Motor neuron (in vitro differentiated cells): ENCODE measurements around the gene CCDC136. TPM values are rescaled to one million over a fixed set of nuclear protein-coding genes. Genes with fewer than 3 reads are reported as not detected.

Experiments used
- ATAC-seq, 8 experiments: fragments of 200-7000 bp; cut with Tn5 transposase; replicated peaks in 6 of 8; 2 replicates each; pipeline ENCODE4 v1.8.0; 2021; ENCODE audit warnings: mild to moderate bottlenecking in 8 of 8, moderate library complexity in 8 of 8
- H3K27ac ChIP-seq, 2 donors: fragments of 250-450 bp; sonication (Bioruptor Pico); 2 replicates each; pipeline ENCODE4 v1.9.0; 2021; ENCODE audit warnings: antibody characterized with exemption in 2 of 2, mild to moderate bottlenecking in 2 of 2, moderate library complexity in 1 of 2
- H3K4me1 ChIP-seq, 2 donors: fragments of 250-450 bp; sonication (Bioruptor Pico); replicated peaks in 1 of 2; 2 replicates each; pipeline ENCODE4 v1.6.1; 2021; ENCODE audit warnings: antibody characterized with exemption in 2 of 2, mild to moderate bottlenecking in 2 of 2, moderate library complexity in 1 of 2
- H3K4me3 ChIP-seq, 5 donors: fragments of 250-450 bp; sonication (Bioruptor Pico); 2 replicates each; pipeline ENCODE4 v1.9.0; 2021; ENCODE audit warnings: antibody characterized with exemption in 5 of 5, mild to moderate bottlenecking in 5 of 5, moderate library complexity in 4 of 5
- WGBS, 10 experiments: fragments of 450-650 bp; shearing (Covaris generic); methylation state at CpG; one replicate each; pipeline ENCODE4 v1.0.0; 2022; 5-methylcytosine and 5-hydroxymethylcytosine counted together
- in situ Hi-C, 9 experiments: fragments of 400-800 bp; cut with MboI; loops; one replicate each; pipeline ENCODE4 v1.15.0; 2021; ENCODE audit warnings: low sequenced_read_pairs in 9 of 9, low pct_unique_long_range_greater_than_20kb in 2 of 9; ENCODE audit not compliant: unreplicated experiment in 9 of 9
- total RNA-seq, 8 experiments: library from RNA; unstranded; fragments of 300-600 nt; gene quantifications; 2 replicates each; pipeline versions ENCODE4 v1.2.3 to v1.2.4, GENCODE V29; 2022

The CCDC136 gene
- total RNA-seq, 8 experiments from 2014 or later: 3.7 to 99.4 (median 23.1) TPM

DNA sequence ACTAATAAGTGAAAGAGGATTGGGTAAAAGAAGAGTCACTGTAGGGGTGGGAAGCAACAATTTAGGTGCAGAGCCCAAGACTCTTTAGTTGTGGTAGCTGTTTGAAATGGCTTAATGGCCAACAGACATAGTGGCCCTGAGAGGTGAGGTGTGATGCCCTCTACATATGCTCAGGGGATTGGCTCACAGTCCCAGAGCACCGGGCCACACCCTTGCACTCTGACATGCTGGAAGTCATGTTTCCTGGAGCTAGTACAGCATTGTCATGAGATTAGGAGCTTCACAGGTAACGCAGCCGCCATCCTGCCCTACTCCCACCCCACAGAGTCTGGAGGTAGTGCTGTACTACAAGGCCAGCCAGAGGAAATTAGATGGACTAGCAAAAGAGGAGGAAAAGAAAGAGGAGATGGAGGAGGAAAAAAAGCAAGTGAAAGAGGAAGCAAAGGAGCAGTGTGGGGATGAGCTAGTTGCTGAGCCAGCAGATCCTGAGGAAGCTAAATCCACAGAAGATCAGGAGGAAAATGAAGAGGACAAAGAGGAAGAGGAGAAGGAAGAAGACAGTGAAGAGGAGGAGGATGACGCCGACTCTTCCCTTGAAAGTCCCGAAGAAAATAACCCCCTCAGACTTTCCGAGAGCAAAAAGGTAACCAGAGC, 23.6 kb downstream of the CCDC136 start:
- H3K27ac ChIP-seq: no peak overlapping the region
- in situ Hi-C loops: no loop called here
- 63 to 100% (median 96%) methylated on average over 2 to 7 of the region's 7 CpGs; no CpG with 5 or more reads in 1 of the 10 experiments for WGBS, 10 experiments
- ATAC-seq: peak in 1 of 8 experiments; percentile 50
- H3K4me1 ChIP-seq: no peaks in the 10 kb centered on the region
- H3K4me3 ChIP-seq: no peak overlapping the region

GRCh38 chr7:128818694-128819093, 26.9 kb downstream of the CCDC136 start:
- in situ Hi-C loops: no loop called here
- Histone ChIP-seq H3K4me3 (no peak overlapping the region), H3K27ac (no peak overlapping the region), H3K4me1 (no peaks in the 10 kb centered on the region)
- no peak for ATAC-seq
- 60 to 100% (median 91%) methylated on average over 1 to 3 of the region's 3 CpGs; no CpG with 5 or more reads in 2 of the 10 experiments for WGBS, 10 experiments

GRCh38 chr7:128821724-128822123, 30.0 kb downstream of the CCDC136 start:
- H3K4me1 ChIP-seq: no peaks in the 10 kb centered on the region
- WGBS, 10 experiments: 33 to 100% (median 90%) methylated on average over 1 to 2 of the region's 4 CpGs; no CpG with 5 or more reads in 5 of the 10 experiments
- ATAC-seq: no peak
- in situ Hi-C loops: no loop called here
- H3K27ac ChIP-seq: no peak overlapping the region
- H3K4me3 ChIP-seq: no peak overlapping the region

DNA sequence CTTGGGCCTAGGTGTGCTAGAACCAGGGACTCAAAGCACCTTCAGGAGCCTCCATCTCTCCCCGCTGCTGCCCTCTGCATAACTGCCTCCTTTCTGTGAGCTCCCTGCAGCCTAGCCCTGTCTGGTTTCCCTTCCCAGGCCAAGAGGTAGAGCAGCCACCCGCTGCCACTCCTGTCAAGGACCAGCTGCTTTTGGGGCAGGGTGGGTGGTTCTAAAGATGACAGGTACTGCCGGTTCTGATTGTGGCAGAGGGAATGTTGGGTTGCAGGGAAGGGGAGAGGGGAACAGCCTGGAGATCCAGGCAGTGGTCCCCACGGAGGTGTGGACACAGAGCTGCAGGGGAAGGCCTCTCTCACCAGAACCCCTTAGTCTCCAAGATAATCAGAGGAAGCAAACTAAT, 34.7 kb downstream of the CCDC136 start:
- no peak for ATAC-seq
- H3K4me3 ChIP-seq: no peak overlapping the region
- in situ Hi-C loops: no loop called here
- WGBS, 10 experiments: 92 to 100% methylated on average over 2 of the region's 4 CpGs; no CpG with 5 or more reads in 8 of the 10 experiments
- peaks cover 24 to 27% of the 10 kb centered on the region in 2 donors for H3K4me1 ChIP-seq
- H3K27ac ChIP-seq: peak overlapping the region; percentile 59 to 65

DNA sequence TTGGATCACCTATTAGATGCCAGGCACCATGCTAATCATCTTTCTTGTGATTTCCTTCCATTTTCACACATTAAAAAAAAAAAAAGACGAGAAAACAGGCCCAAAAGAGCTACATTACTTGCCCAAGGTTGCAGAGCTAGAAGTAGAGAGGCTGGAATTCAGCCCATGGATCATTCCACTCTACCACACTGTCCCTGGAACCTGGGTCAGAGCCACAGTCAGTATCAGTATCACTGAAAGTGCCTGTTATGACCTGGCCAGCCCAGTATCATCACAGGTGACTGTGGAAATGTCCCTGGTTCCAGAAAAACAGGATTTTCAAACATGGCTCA, 35.1 kb downstream of the CCDC136 start:
- in situ Hi-C loops: no loop called here
- Histone ChIP-seq H3K4me1 (peaks cover 28% of the 10 kb centered on the region in 2 donors), H3K4me3 (no peak overlapping the region), H3K27ac (peak overlapping the region; percentile 59 to 65)
- ATAC-seq: no peak
- WGBS, 10 experiments: 71 to 80% methylated on average over 1 of the region's 1 CpG; no CpG with 5 or more reads in 8 of the 10 experiments

GRCh38 chr7:128827248-128827958, 35.6 kb downstream of the CCDC136 start:
- Histone ChIP-seq H3K4me1 (peaks cover 32 to 33% of the 10 kb centered on the region in 2 donors), H3K27ac (peak overlapping the region; percentile 59 to 65), H3K4me3 (no peak overlapping the region)
- WGBS, 10 experiments: 20 to 100% (median 67%) methylated on average over 1 to 6 of the region's 17 CpGs; no CpG with 5 or more reads in 5 of the 10 experiments
- ATAC-seq: peak in 7 of 8 experiments; percentile 34 to 81 (median 74)
- in situ Hi-C loops: no loop called here

GRCh38 chr7:128827971-128828711, 36.4 kb downstream of the CCDC136 start:
- Histone ChIP-seq H3K27ac (peak overlapping the region; percentile 59 to 65), H3K4me3 (no peak overlapping the region), H3K4me1 (peaks cover 35 to 40% of the 10 kb centered on the region in 2 donors)
- in situ Hi-C loops: no loop called here
- 17 to 57% (median 54%) methylated on average over 2 to 5 of the region's 10 CpGs; no CpG with 5 or more reads in 7 of the 10 experiments for WGBS, 10 experiments
- peak in 4 of 8 experiments; percentile 2 to 8 (median 4) for ATAC-seq

GRCh38 chr7:128829391-128830166, 37.8 kb downstream of the CCDC136 start:
- Histone ChIP-seq H3K4me3 (peak overlapping the region in 4 of 5 donors; percentile 25 to 58 (median 50)), H3K4me1 (peaks cover 45 to 51% of the 10 kb centered on the region in 2 donors), H3K27ac (peak overlapping the region in 1 of 2 donors; percentile 91)
- ATAC-seq: no peak
- 0 to 57% methylated on average over 1 of the region's 13 CpGs; no CpG with 5 or more reads in 8 of the 10 experiments for WGBS, 10 experiments
- in situ Hi-C loops: no loop called here

DNA sequence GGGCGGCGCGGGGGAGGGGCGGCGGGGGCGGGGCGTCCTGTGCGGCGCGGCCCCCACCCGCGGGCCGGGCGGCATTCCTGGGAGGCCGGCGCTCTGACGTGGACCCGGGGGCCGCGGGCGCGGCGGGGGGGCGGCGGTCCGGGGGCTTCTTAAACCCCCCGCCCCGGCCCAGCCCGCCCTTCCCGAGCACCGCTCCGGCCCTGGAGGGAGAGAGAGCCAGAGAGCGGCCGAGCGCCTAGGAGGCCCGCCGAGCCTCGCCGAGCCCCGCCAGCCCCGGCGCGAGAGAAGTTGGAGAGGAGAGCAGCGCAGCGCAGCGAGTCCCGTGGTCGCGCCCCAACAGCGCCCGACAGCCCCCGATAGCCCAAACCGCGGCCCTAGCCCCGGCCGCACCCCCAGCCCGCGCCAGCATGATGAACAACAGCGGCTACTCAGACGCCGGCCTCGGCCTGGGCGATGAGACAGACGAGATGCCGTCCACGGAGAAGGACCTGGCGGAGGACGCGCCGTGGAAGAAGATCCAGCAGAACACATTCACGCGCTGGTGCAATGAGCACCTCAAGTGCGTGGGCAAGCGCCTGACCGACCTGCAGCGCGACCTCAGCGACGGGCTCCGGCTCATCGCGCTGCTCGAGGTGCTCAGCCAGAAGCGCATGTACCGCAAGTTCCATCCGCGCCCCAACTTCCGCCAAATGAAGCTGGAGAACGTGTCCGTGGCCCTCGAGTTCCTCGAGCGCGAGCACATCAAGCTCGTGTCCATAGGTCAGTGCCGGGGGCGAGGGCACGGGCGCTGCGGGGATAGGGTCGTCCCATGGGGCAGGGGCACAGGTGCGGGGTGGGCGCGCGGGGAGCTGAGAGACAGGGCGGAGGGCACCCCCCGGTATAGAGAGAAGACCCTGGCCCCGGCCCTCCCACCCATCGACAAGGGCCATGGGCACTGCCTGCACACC, 38.7 kb downstream of the CCDC136 start, which contains the start of gene FLNC:
TSS of gene FLNC (plus strand) at position 176 of the 947 bp plus-strand sequence. CDS start at position 408, 232 bp downstream.
- WGBS, 10 experiments: 33% methylated on average over 10 of the region's 109 CpGs; no CpG with 5 or more reads in 9 of the 10 experiments
- peaks cover 45 to 51% of the 10 kb centered on the region in 2 donors for H3K4me1 ChIP-seq
- ATAC-seq: peak in 7 of 8 experiments; percentile 0 to 82 (median 13)
- H3K27ac ChIP-seq: peak within 1 kb of the TSS; percentile 78 to 91
- in situ Hi-C loops: no loop called here
- peak within 1 kb of the TSS; percentile 9 to 58 (median 44) for H3K4me3 ChIP-seq

DNA sequence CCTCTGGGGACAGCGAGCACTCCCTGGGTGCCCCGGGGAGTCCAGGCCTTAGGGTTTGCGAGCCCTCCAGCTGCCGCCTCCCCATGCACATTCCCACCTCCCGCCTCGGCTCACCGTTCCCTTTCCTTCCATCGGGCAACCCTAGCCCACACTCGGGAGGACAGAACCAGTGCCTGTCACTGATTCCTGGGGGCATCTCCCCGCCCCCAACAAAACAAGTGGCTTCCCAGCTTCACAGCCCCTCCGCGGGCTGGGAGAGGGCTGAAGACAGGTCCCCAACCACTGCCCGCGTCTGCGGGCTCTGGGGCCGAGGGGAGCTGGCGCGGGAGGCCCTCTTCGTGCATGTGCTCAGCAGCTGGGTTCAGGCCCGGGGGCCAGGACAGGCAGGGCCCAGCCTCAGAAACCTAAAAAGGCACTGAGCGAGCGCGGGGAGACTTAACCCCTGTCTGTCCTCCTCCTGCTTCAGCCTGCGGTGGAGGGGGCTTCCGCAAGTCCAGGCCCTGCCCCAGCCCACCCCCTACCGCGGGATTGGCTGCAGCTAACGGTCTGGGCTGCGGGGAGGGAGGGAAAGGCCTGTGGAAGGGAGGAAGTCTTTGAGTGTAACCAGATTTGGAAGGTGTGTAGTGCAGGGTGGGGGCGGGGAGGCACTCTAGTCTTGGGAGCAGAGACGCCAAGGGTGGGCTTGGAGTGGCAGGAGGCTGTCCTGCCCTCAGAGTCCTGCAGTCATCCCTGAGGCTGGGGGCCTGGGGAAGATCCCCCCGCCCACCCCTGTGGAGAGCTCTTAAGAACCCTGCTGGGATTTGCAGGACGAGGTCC, 39.6 kb downstream of the CCDC136 start:
- peak overlapping the region; percentile 78 to 91 for H3K27ac ChIP-seq
- in situ Hi-C loops: no loop called here
- peak in 7 of 8 experiments; percentile 0 to 47 (median 2) for ATAC-seq
- WGBS, 10 experiments: 0 to 15% (median 10%) methylated on average over 1 to 9 of the region's 33 CpGs; no CpG with 5 or more reads in 5 of the 10 experiments
- H3K4me3 ChIP-seq: peak overlapping the region; percentile 3 to 58 (median 44)
- H3K4me1 ChIP-seq: peaks cover 45 to 51% of the 10 kb centered on the region in 2 donors
